Measurements from ENCODE around the gene KDM4B. TPM values are rescaled to one million over a fixed set of nuclear protein-coding genes. Genes with fewer than 3 reads are reported as not detected.

KDM4B gene
- total RNA-seq, 4 donors from 2014 or later = 28.7 to 75.1 (median 46.1) TPM

DNA sequence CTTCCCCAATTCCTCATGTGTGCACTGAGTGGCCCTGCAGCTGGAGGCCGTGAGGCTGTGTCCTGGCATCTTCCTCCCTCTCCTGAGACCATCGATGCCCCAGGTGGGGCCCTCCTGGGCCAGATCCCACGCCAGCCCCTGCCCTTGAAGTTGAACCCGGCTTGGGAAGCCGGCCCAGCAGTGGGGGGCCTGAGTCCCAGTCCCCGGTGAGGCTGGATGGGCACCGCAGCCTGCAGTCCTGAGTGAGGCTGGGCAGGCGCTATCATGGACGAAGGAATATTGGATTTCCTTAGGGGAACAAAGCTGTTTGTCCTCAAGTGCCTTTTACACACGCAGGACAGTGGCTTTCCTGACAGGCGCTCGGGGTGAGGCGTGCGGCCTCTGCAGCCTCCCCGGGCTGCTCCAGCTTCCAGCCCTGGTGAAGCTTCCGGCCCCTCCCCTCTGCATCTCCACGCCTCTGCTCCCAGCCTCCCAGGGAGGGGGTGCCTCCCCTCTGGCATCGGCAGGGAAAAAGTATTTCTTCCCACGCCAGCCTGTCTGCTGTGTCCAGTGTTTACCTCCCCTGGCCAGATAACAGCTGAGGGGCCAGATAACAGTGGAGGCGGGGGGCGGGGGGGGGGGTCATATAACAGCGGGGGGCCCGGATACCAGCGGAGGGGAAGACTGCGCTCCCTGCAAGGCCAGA lies 159.5 kb downstream of the KDM4B start:
- no peaks in the 10 kb centered on the region for H3K9me3 ChIP-seq
- TF ChIP-seq, protein P1, sequence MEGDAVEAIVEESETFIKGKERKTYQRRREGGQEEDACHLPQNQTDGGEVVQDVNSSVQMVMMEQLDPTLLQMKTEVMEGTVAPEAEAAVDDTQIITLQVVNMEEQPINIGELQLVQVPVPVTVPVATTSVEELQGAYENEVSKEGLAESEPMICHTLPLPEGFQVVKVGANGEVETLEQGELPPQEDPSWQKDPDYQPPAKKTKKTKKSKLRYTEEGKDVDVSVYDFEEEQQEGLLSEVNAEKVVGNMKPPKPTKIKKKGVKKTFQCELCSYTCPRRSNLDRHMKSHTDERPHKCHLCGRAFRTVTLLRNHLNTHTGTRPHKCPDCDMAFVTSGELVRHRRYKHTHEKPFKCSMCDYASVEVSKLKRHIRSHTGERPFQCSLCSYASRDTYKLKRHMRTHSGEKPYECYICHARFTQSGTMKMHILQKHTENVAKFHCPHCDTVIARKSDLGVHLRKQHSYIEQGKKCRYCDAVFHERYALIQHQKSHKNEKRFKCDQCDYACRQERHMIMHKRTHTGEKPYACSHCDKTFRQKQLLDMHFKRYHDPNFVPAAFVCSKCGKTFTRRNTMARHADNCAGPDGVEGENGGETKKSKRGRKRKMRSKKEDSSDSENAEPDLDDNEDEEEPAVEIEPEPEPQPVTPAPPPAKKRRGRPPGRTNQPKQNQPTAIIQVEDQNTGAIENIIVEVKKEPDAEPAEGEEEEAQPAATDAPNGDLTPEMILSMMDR (IDR thresholded peaks at IDR 0.05) = no peak
- TF ChIP-seq POLR2A (IDR thresholded peaks at IDR 0.05) = no peak
- peak overlapping the region in 1 of 4 donors; percentile 90 for H3K27ac ChIP-seq
- no peaks in the 10 kb centered on the region for H3K27me3 ChIP-seq
- peaks cover 0 to 44% (median 15%) of the 10 kb centered on the region in 4 donors for H3K4me1 ChIP-seq
- peaks cover 0 to 24% (median 0%) of the 10 kb centered on the region in 3 donors for H3K36me3 ChIP-seq
- DNase-seq = no peak
- H3K4me3 ChIP-seq = no peak overlapping the region

DNA sequence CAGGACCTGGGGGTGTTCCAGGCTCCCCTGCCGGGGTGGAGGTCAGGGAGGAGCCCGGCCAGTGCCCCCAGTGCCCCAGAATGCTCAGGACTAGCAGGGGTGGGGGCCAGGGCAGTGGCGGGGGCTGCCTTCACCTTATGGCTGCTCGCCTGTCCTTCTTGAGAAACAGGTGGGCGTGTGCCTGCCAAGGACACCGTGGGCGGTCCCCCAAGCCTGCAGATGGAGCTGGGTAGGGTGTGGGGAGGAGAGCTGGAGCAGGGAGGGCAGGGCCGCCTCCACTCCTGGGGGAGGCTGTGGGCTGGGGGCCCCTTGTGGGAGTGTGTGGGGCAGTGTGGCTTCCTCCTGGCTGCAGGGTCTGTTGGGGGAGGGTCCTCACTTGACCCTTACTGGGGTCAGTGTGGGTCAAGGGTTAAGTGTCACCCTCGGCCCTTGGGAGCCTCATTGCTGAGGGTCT lies 160.1 kb downstream of the KDM4B start:
- TF ChIP-seq, protein P1 (IDR thresholded peaks at IDR 0.05) = no peak
- TF ChIP-seq POLR2A (IDR thresholded peaks at IDR 0.05) = no peak
- DNase-seq = no peak
- Histone ChIP-seq H3K4me3 (no peak overlapping the region), H3K9me3 (no peaks in the 10 kb centered on the region), H3K27me3 (no peaks in the 10 kb centered on the region), H3K27ac (peak overlapping the region in 1 of 4 donors; percentile 90), H3K36me3 (peaks cover 0 to 27% (median 0%) of the 10 kb centered on the region in 3 donors), H3K4me1 (peaks cover 0 to 47% (median 15%) of the 10 kb centered on the region in 4 donors)

DNA sequence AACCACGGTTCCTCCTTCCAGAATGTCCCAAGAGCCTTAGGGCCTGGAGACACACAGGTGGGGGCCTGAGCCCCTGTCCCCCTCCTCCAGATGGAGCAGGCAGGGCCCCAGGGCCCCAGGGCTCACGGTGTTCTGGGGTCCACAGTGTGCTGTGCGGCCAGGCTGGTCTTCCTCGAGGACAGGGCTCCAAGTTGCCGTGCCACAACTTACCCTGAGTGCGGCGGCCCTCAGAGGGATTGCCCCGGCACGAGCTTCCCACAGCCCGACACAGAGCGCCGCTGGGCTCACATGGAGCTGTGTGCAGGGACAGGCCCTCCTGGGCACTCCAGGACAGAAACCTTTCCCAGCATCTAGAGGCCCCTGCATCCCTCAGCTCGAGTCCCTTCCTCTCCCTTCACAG lies 160.8 kb downstream of the KDM4B start:
- peaks cover 0 to 47% (median 15%) of the 10 kb centered on the region in 4 donors for H3K4me1 ChIP-seq
- H3K4me3 ChIP-seq = no peak overlapping the region
- no peaks in the 10 kb centered on the region for H3K9me3 ChIP-seq
- H3K27me3 ChIP-seq = no peaks in the 10 kb centered on the region
- H3K27ac ChIP-seq = peak overlapping the region in 2 of 4 donors; percentile 86 to 90
- TF ChIP-seq, protein P1 (IDR thresholded peaks at IDR 0.05) = no peak
- no peak for TF ChIP-seq POLR2A (IDR thresholded peaks at IDR 0.05)
- no peak for DNase-seq
- peaks cover 0 to 34% (median 0%) of the 10 kb centered on the region in 3 donors for H3K36me3 ChIP-seq

DNA sequence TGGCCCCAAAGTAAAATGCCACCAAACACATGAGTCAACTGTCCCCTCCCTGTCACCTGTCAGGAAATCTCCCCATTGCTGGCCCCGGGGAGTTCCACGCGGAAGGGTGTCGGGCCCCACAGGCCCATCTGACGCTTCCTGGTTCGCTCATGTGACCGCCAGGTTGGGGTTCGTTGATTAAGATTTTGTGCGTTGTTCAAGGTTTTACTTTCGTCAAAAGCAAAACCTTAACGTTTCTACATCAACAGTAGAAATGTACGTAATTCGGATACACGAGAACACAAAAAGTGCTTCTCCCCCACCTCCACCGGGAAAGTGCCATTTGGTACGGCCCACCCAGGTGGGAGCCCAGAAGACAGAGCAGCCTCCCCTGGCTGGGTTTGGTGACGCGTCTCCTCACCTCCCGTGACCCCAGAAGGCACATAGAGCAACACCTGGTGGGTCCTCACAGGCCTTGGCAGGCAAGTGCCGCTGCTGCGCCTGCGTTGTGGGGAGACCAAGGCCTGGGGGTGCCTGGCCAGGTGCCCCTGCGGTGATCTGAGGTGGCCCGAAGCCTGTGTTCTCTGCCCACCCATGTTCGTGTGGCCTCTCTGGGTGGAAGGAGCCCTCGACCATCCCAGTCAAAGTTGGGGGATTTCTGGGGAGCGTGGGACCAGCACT lies 161.6 kb downstream of the KDM4B start:
- Histone ChIP-seq H3K9me3 (no peaks in the 10 kb centered on the region), H3K4me1 (peaks cover 0 to 47% (median 15%) of the 10 kb centered on the region in 4 donors), H3K36me3 (peaks cover 0 to 42% (median 0%) of the 10 kb centered on the region in 3 donors), H3K27ac (peak overlapping the region in 3 of 4 donors; percentile 12 to 90 (median 86)), H3K4me3 (peak overlapping the region in 2 of 4 donors; percentile 3 to 39), H3K27me3 (no peaks in the 10 kb centered on the region)
- peak in 2 of 3 donors; percentile 81 to 85 for DNase-seq
- TF ChIP-seq POLR2A (IDR thresholded peaks at IDR 0.05) = no peak
- TF ChIP-seq, protein P1 (IDR thresholded peaks at IDR 0.05) = no peak

DNA sequence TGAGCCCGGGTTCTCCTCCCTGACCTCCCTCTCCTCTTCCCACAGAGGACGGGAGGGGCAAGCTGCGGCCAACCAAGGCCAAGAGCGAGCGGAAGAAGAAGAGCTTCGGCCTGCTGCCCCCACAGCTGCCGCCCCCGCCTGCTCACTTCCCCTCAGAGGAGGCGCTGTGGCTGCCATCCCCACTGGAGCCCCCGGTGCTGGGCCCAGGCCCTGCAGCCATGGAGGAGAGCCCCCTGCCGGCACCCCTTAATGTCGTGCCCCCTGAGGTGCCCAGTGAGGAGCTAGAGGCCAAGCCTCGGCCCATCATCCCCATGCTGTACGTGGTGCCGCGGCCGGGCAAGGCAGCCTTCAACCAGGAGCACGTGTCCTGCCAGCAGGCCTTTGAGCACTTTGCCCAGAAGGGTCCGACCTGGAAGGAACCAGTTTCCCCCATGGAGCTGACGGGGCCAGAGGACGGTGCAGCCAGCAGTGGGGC lies 162.2 kb downstream of the KDM4B start:
- TF ChIP-seq, protein P1 (IDR thresholded peaks at IDR 0.05) = peak in 1 of 6 experiments; percentile 16
- TF ChIP-seq POLR2A (IDR thresholded peaks at IDR 0.05) = no peak
- Histone ChIP-seq H3K4me3 (peak overlapping the region in 2 of 4 donors; percentile 3 to 39), H3K36me3 (peaks cover 0 to 48% (median 0%) of the 10 kb centered on the region in 3 donors), H3K27me3 (no peaks in the 10 kb centered on the region), H3K9me3 (peaks cover 0 to 3% (median 0%) of the 10 kb centered on the region in 4 donors), H3K4me1 (peaks cover 0 to 47% (median 15%) of the 10 kb centered on the region in 4 donors), H3K27ac (peak overlapping the region in 3 of 4 donors; percentile 12 to 90 (median 86))
- peak in 2 of 3 donors; percentile 83 to 85 for DNase-seq

Measured in Peyer's patch (tissue), 4 donors.